Astrocyte (in vitro differentiated cells and primary cell): ENCODE measurements around the gene TNFRSF13B. TPM values are rescaled to one million over a fixed set of nuclear protein-coding genes. Genes with fewer than 3 reads are reported as not detected.

ENCODE experiments used
- DNase-seq: peaks from one replicate; pipeline ENCODE4 v3.0.0-alpha.2; 2010; ENCODE audit warnings: low read depth
- FAIRE-seq: peaks from 2 replicates; lab custom pipeline; 2011; peaks lifted over from hg19 to GRCh38; lab: Jason Lieb, UNC
- H2AFZ ChIP-seq: 2 replicates; pipeline ENCODE4 v1.6.0; 2012; ENCODE audit warnings: low read depth, low read length, inconsistent platforms
- H3K27ac ChIP-seq: 2 replicates; pipeline ENCODE4 v1.5.1; 2011; ENCODE audit warnings: low read depth, low read length, inconsistent platforms
- H3K27me3 ChIP-seq: 2 replicates; pipeline ENCODE4 v1.6.0; 2011; ENCODE audit warnings: low read length, inconsistent platforms; ENCODE audit not compliant: insufficient read depth
- H3K36me3 ChIP-seq: 2 replicates; pipeline ENCODE4 v1.5.1; 2011; ENCODE audit warnings: low read length, inconsistent platforms; ENCODE audit not compliant: insufficient read depth
- H3K4me1 ChIP-seq: 2 replicates; pipeline ENCODE4 v1.5.1; 2011; ENCODE audit warnings: low read length, inconsistent platforms; ENCODE audit not compliant: insufficient read depth
- H3K4me2 ChIP-seq: 2 replicates; pipeline ENCODE4 v1.6.0; 2012; ENCODE audit warnings: low read length, inconsistent platforms
- H3K4me3 ChIP-seq: 2 replicates; pipeline ENCODE4 v1.5.1; 2011; ENCODE audit warnings: low read depth, mild to moderate bottlenecking, low read length, inconsistent platforms; ENCODE audit not compliant: insufficient read depth
- H3K79me2 ChIP-seq: 2 replicates; pipeline ENCODE4 v1.6.0; 2012; ENCODE audit warnings: mild to moderate bottlenecking, low read length, inconsistent platforms; ENCODE audit not compliant: insufficient read depth
- H3K9ac ChIP-seq: 2 replicates; pipeline ENCODE4 v1.6.0; 2012; ENCODE audit warnings: mild to moderate bottlenecking, low read length, inconsistent platforms
- H3K9me3 ChIP-seq: 2 replicates; pipeline ENCODE4 v1.5.1; 2012; ENCODE audit warnings: low read depth, mild to moderate bottlenecking, low read length, inconsistent platforms; ENCODE audit not compliant: insufficient read depth
- H4K20me1 ChIP-seq: 2 replicates; pipeline ENCODE4 v1.6.0; 2012; ENCODE audit warnings: low read length, inconsistent platforms; ENCODE audit not compliant: insufficient read depth
- H3K27ac Mint-ChIP-seq: one replicate; pipeline ENCODE4 v1.8.0; 2021; ENCODE audit warnings: mild to moderate bottlenecking, mixed read lengths; ENCODE audit not compliant: unreplicated experiment
- H3K27me3 Mint-ChIP-seq: one replicate; pipeline ENCODE4 v1.8.0; 2021; ENCODE audit warnings: low read depth, mixed read lengths; ENCODE audit not compliant: unreplicated experiment
- H3K36me3 Mint-ChIP-seq: one replicate; pipeline ENCODE4 v1.8.0; 2021; ENCODE audit warnings: low read depth, mixed read lengths; ENCODE audit not compliant: unreplicated experiment
- H3K4me1 Mint-ChIP-seq: one replicate; pipeline ENCODE4 v1.8.0; 2021; ENCODE audit warnings: low read depth, mixed read lengths; ENCODE audit not compliant: unreplicated experiment
- H3K4me3 Mint-ChIP-seq: one replicate; pipeline ENCODE4 v1.8.0; 2021; ENCODE audit warnings: mild to moderate bottlenecking, moderate library complexity, mixed read lengths; ENCODE audit not compliant: unreplicated experiment
- H3K9me3 Mint-ChIP-seq: one replicate; pipeline ENCODE4 v1.8.0; 2021; ENCODE audit warnings: mild to moderate bottlenecking, mixed read lengths; ENCODE audit not compliant: unreplicated experiment
- CTCF ChIP-seq: IDR thresholded peaks from 2 replicates; pipeline ENCODE4 v1.5.1; 2011; ENCODE audit warnings: low read depth, mild to moderate bottlenecking, inconsistent platforms, low read length, moderate library complexity; ENCODE audit not compliant: insufficient read depth
- EZH2 ChIP-seq: IDR thresholded peaks from 2 replicates; pipeline ENCODE4 v1.6.1; 2012; ENCODE audit warnings: mild to moderate bottlenecking, low read length, inconsistent platforms; ENCODE audit not compliant: insufficient read depth
- total RNA-seq: library from RNA; stranded (reverse); gene quantifications from 2 replicates; pipeline ENCODE4 v1.2.1, GENCODE V29; 2021

Gene TNFRSF13B
- total RNA-seq, 1 donor from 2014 or later: not detected

DNA sequence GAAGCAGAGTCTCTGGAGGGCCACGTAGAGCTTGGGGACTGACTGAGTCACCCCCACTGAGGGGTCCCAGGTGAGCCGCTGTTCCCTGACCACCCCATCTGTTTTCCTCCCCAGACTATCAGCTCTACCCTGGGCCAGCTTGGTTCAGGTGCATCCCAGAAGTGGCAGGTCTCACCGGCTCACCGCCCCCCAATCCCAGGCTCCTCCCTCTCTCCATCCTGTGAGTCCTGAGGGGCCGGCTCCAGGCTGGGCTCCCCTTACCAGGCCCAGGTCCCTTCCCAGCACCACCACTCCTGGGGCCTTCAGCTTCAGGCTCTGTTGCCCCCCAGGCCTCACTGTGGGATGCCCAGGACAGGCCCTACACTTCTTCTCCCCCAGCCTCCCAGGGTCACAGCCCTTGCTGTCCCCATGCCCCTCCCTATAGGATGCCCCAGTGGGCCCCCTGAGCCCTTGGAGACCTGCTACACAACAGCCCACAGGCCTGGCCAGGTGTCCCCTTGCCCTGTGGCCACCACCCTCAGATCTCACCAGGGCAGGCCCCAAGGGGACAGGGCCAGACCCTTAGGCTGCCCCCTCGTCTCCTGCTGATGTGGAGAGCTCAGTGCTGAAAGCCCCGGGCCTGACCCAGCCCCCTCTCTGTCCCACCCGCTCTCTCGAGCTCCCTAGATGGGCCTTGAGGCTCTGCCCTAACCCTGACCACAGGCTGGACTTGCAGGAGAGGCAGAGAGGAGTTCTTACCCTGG, 40.4 kb downstream of the TNFRSF13B start:
- FAIRE-seq: no peak
- Histone ChIP-seq H3K36me3 (no peaks in the 10 kb centered on the region), H3K9ac (no peak overlapping the region), H3K4me3 (no peak overlapping the region), H3K79me2 (no peaks in the 10 kb centered on the region), H3K9me3 (no peaks in the 10 kb centered on the region), H3K27me3 (no peaks in the 10 kb centered on the region), H3K4me1 (no peaks in the 10 kb centered on the region), H3K4me2 (no peak overlapping the region), H4K20me1 (no peaks in the 10 kb centered on the region), H2AFZ (no peak overlapping the region), H3K27ac (no peak overlapping the region)
- H3K36me3 Mint-ChIP-seq: no peaks in the 10 kb centered on the region
- TF ChIP-seq CTCF (no peak), EZH2 (no peak)
- H3K4me1 Mint-ChIP-seq: no peaks in the 10 kb centered on the region
- no peak for DNase-seq
- peaks cover 14% of the 10 kb centered on the region for H3K27me3 Mint-ChIP-seq
- H3K4me3 Mint-ChIP-seq: no peak overlapping the region
- no peak overlapping the region for H3K27ac Mint-ChIP-seq
- no peaks in the 10 kb centered on the region for H3K9me3 Mint-ChIP-seq

DNA sequence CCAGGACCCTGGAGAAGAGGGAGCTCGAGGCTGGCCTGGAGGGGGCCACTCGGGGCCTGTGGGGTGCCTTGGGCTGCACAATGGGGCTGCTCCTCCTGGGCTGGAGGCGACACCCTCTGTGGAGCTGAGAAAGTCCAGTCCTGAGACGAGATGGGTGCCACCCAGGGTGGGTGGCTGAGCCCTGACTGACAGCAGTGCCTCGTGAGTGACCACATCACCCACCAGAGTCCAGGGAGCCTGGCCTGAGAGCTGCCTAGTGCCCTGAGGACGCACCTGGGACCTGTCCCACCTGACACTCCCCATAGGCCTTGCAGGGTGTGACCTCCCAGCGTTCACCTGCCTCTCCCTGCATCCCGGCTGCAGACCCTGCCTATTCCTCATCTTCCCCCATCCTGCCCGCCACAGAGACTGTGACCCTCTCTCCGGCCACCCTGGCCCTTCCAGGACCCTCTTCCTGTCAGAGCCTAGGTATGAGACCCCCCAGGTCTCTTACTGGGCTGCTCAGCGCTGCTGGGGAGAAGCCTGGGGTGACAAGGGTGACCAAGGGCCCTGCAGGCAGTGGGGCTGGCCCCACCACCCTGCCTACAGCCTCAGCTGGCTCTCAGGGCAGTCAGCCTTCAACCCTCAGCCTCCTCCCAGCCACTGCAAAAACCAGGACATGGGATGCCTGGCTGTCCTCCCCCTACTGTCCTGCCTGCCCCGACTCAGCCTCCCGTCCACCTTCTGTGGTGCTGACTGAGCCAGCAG, 41.2 kb downstream of the TNFRSF13B start:
- H3K4me1 Mint-ChIP-seq: no peaks in the 10 kb centered on the region
- Histone ChIP-seq H3K79me2 (no peaks in the 10 kb centered on the region), H3K4me3 (no peak overlapping the region), H3K4me1 (no peaks in the 10 kb centered on the region), H3K9me3 (no peaks in the 10 kb centered on the region), H3K27me3 (no peaks in the 10 kb centered on the region), H3K4me2 (no peak overlapping the region), H3K9ac (no peak overlapping the region), H4K20me1 (no peaks in the 10 kb centered on the region), H3K36me3 (no peaks in the 10 kb centered on the region), H2AFZ (no peak overlapping the region), H3K27ac (no peak overlapping the region)
- H3K36me3 Mint-ChIP-seq: no peaks in the 10 kb centered on the region
- H3K4me3 Mint-ChIP-seq: no peak overlapping the region
- no peak overlapping the region for H3K27ac Mint-ChIP-seq
- peaks cover 13% of the 10 kb centered on the region for H3K27me3 Mint-ChIP-seq
- DNase-seq (no peak), FAIRE-seq (no peak)
- no peaks in the 10 kb centered on the region for H3K9me3 Mint-ChIP-seq
- no peak for TF ChIP-seq EZH2
- no peak for TF ChIP-seq CTCF
